ENCODE data around the gene PTPRM. TPM values are rescaled to one million over a fixed set of nuclear protein-coding genes. Genes with fewer than 3 reads are reported as not detected.

Gene PTPRM
- total and polyA plus RNA-seq, 3 donors from 2014 or later = 76.4 to 101 (median 94.6) TPM

DNA sequence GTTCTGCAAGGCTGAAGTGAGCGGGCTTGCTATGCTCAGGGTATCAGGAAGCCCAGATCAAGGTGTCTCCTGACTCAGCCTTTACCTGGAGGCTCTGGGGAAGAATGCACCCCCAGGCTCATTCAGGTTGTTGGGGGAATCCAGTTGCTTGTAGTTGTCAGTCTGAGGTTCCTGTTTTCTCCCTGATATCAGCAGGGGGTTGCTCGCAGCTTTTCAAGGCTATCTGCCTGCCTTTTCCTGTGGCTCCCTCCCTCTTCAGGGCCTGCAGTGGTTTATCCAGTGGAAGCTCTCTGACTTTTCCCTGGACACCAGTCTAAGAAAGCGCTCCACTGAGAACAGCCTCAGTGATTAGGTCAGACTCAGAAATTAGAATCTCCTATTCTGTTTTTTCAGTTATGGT is 116.6 kb downstream of the PTPRM start:
- no peaks in the 10 kb centered on the region for H3K4me1 ChIP-seq
- no peak for DNase-seq
- H3K27me3 ChIP-seq = no peaks in the 10 kb centered on the region
- TF ChIP-seq, protein P1, sequence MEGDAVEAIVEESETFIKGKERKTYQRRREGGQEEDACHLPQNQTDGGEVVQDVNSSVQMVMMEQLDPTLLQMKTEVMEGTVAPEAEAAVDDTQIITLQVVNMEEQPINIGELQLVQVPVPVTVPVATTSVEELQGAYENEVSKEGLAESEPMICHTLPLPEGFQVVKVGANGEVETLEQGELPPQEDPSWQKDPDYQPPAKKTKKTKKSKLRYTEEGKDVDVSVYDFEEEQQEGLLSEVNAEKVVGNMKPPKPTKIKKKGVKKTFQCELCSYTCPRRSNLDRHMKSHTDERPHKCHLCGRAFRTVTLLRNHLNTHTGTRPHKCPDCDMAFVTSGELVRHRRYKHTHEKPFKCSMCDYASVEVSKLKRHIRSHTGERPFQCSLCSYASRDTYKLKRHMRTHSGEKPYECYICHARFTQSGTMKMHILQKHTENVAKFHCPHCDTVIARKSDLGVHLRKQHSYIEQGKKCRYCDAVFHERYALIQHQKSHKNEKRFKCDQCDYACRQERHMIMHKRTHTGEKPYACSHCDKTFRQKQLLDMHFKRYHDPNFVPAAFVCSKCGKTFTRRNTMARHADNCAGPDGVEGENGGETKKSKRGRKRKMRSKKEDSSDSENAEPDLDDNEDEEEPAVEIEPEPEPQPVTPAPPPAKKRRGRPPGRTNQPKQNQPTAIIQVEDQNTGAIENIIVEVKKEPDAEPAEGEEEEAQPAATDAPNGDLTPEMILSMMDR (IDR thresholded peaks at IDR 0.05) = no peak
- no peak for TF ChIP-seq POLR2A (IDR thresholded peaks at IDR 0.05)
- WGBS, 2 donors = 66 to 89% methylated on average over 3 of the region's 3 CpGs
- no peaks in the 10 kb centered on the region for H3K9me3 ChIP-seq
- H3K4me3 ChIP-seq = no peak overlapping the region
- H3K36me3 ChIP-seq (ENCODE audit: low read depth, missing control alignments) = no peaks in the 10 kb centered on the region
- intact Hi-C loops (cut with DNase I; ENCODE audit: low total_unique reads) = no loop called here
- no peak overlapping the region for H3K27ac ChIP-seq

- no peak overlapping the region for H3K4me3 ChIP-seq
- no peaks in the 10 kb centered on the region for H3K27me3 ChIP-seq
- no peak overlapping the region for H3K27ac ChIP-seq
- no peaks in the 10 kb centered on the region for H3K9me3 ChIP-seq
- H3K4me1 ChIP-seq = no peaks in the 10 kb centered on the region
- DNase-seq = no peak
- TF ChIP-seq, protein P1 (IDR thresholded peaks at IDR 0.05) = no peak
- no peak for TF ChIP-seq POLR2A (IDR thresholded peaks at IDR 0.05)
- intact Hi-C loops (cut with DNase I; ENCODE audit: low total_unique reads) = no loop called here
- WGBS, 2 donors = 95 to 96% methylated on average over 4 of the region's 4 CpGs
- H3K36me3 ChIP-seq (ENCODE audit: low read depth, missing control alignments) = no peaks in the 10 kb centered on the region
Observed at GRCh38 chr18:7684357-7684756, 117.2 kb downstream of the PTPRM start.

DNA sequence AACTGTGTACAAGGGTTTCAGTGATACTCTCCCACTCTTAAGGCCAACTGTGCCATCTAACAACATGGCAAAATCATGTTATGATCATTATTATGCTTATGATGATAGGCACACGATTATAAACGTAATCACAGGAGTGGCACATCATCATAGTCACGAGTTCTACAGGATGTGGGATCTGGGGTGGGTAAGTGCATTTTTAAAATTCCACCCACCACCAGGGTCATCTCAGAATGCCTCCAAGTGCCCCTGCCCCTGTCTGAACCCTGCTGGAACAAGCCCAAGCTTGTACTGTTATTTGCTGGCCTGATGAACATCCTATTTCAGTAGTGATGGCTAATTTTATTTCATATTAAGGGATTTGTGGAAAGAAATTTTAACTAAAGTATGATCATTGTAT is 117.8 kb downstream of the PTPRM start:
- 91 to 95% methylated on average over 3 of the region's 3 CpGs for WGBS, 2 donors
- H3K4me3 ChIP-seq = no peak overlapping the region
- H3K27me3 ChIP-seq = no peaks in the 10 kb centered on the region
- H3K36me3 ChIP-seq (ENCODE audit: low read depth, missing control alignments) = no peaks in the 10 kb centered on the region
- intact Hi-C loops (cut with DNase I; ENCODE audit: low total_unique reads) = no loop called here
- no peak for TF ChIP-seq POLR2A (IDR thresholded peaks at IDR 0.05)
- TF ChIP-seq, protein P1 (IDR thresholded peaks at IDR 0.05) = no peak
- no peaks in the 10 kb centered on the region for H3K4me1 ChIP-seq
- no peaks in the 10 kb centered on the region for H3K9me3 ChIP-seq
- DNase-seq = no peak
- H3K27ac ChIP-seq = no peak overlapping the region

GRCh38 chr18:7686278-7686677 is 119.2 kb downstream of the PTPRM start:
- intact Hi-C loops (cut with DNase I; ENCODE audit: low total_unique reads) = no loop called here
- no peaks in the 10 kb centered on the region for H3K27me3 ChIP-seq
- H3K36me3 ChIP-seq (ENCODE audit: low read depth, missing control alignments) = no peaks in the 10 kb centered on the region
- no peak for DNase-seq
- no peaks in the 10 kb centered on the region for H3K9me3 ChIP-seq
- H3K27ac ChIP-seq = no peak overlapping the region
- TF ChIP-seq, protein P1 (IDR thresholded peaks at IDR 0.05) = no peak
- TF ChIP-seq POLR2A (IDR thresholded peaks at IDR 0.05) = no peak
- 84 to 88% methylated on average over 1 of the region's 1 CpG for WGBS, 2 donors
- no peaks in the 10 kb centered on the region for H3K4me1 ChIP-seq
- no peak overlapping the region for H3K4me3 ChIP-seq

GRCh38 chr18:7688580-7688979 is 121.5 kb downstream of the PTPRM start:
- intact Hi-C loops (cut with DNase I; ENCODE audit: low total_unique reads) = no loop called here
- no peak for DNase-seq
- H3K4me1 ChIP-seq = no peaks in the 10 kb centered on the region
- WGBS, 2 donors = 89 to 98% methylated on average over 3 of the region's 3 CpGs
- H3K27ac ChIP-seq = no peak overlapping the region
- no peak overlapping the region for H3K4me3 ChIP-seq
- H3K36me3 ChIP-seq (ENCODE audit: low read depth, missing control alignments) = no peaks in the 10 kb centered on the region
- no peaks in the 10 kb centered on the region for H3K27me3 ChIP-seq
- no peaks in the 10 kb centered on the region for H3K9me3 ChIP-seq
- TF ChIP-seq POLR2A (IDR thresholded peaks at IDR 0.05) = no peak
- TF ChIP-seq, protein P1 (IDR thresholded peaks at IDR 0.05) = no peak
